NT2/D1 (cell line): Measurements from ENCODE around the gene KMT2E.

Source experiments
- DNase-seq: peaks from one replicate; pipeline ENCODE4 v3.0.0-alpha.2; 2011; ENCODE audit warnings: low read depth, low spot score
- H3K27me3 ChIP-seq: 2 replicates; pipeline ENCODE4 v1.6.0; 2011; ENCODE audit warnings: mild to moderate bottlenecking; ENCODE audit not compliant: insufficient read length, insufficient read depth
- H3K36me3 ChIP-seq: 2 replicates; pipeline ENCODE4 v1.6.1; 2011; ENCODE audit warnings: mild to moderate bottlenecking, low read length, mixed read lengths; ENCODE audit not compliant: insufficient read depth, insufficient read length
- H3K4me1 ChIP-seq: 2 replicates; pipeline ENCODE4 v1.5.1; 2011; ENCODE audit not compliant: insufficient read depth, insufficient read length
- H3K4me3 ChIP-seq: 2 replicates; pipeline ENCODE4 v1.5.1; 2011; ENCODE audit warnings: low read depth; ENCODE audit not compliant: insufficient read length
- H3K9ac ChIP-seq: 2 replicates; pipeline ENCODE4 v1.6.0; 2011; ENCODE audit warnings: low read depth; ENCODE audit not compliant: insufficient read length
- H3K9me3 ChIP-seq: 2 replicates; pipeline ENCODE4 v1.5.1; 2011; ENCODE audit warnings: mild to moderate bottlenecking, low read length; ENCODE audit not compliant: insufficient read depth
- SUZ12 ChIP-seq: IDR thresholded peaks from 2 replicates; pipeline ENCODE4 v1.6.1; 2011; ENCODE audit not compliant: insufficient read length, insufficient read depth; ENCODE audit errors: extremely low read depth
- YY1 ChIP-seq: IDR thresholded peaks from 2 replicates; pipeline ENCODE4 v1.6.1; 2011; ENCODE audit not compliant: insufficient read length, insufficient read depth
- ZNF274 ChIP-seq: IDR thresholded peaks from 2 replicates; pipeline ENCODE4 v1.6.1; 2011; ENCODE audit warnings: mild to moderate bottlenecking, low read depth, low read length

Gene KMT2E

DNA sequence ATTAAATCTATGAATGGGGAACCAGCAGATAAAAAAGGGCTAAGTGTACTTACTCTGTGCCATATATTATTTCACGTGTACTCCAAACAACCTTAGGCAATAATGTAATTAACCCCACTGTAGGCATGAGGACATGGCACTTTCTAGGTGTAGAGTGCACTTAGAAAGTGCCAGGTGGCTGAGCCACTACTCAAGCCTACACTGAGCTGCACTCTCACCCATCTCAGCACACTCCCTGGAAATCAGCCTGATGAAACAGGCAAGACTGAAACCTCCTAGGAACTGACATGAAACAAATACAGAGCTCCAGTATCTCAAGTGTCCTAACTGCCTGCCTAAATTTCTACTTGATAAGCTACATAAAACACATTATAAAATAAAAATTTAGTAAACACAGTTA, 147.4 kb downstream of the KMT2E start:
- Histone ChIP-seq H3K27me3 (no peaks in the 10 kb centered on the region), H3K4me3 (no peak overlapping the region), H3K9me3 (no peaks in the 10 kb centered on the region; the same call in 1 of the 2 replicates), H3K9ac (no peak overlapping the region), H3K36me3 (peaks cover 13% of the 10 kb centered on the region), H3K4me1 (no peaks in the 10 kb centered on the region)
- no peak for DNase-seq
- TF ChIP-seq YY1 (no peak), ZNF274 (no peak), SUZ12 (no peak)
